Measurements from ENCODE around the gene APOC3. TPM values are rescaled to one million over a fixed set of nuclear protein-coding genes. Genes with fewer than 3 reads are reported as not detected.
A peak's percentile ranks its signal among the peaks of the same experiment; 100 is the strongest.

The APOC3 gene
- total and polyA plus RNA-seq, 10 of the 15 experiments (the other 5 are each of a cell fraction or from before 2014, with no cell fraction given): 1.9 TPM; not detected in 9

DNA sequence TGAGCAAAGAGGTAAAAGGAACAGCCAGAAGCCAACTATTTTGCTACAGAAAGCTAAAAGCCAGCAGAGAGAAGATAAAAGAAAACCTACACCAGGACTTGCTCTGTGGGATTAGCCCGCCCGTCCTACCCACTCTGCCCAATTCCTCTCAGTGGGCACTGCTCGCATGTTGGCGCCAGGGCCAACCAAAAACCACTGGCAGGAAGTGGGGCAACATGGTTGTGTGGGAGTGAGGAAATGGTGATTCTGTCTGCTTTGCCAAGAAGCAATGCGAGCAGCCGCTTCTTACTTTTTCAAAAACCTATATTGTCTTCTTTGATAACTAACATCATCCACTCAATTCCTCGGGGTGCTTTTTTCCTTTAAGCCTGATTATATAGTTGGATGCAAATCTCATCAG lies 21.9 kb downstream of the APOC3 start:
- 77% methylated on average over 7 of the region's 7 CpGs for WGBS (ENCODE audit: insufficient coverage, insufficient replicate concordance, low lambda C conversion rate, missing lambda C conversion rate)
- H3K4me3 ChIP-seq: no peak overlapping the region
- H3K4me1 ChIP-seq (ENCODE audit: control insufficient read depth, insufficient read depth, low read length): peaks cover 30% of the 10 kb centered on the region
- H3K79me2 ChIP-seq (ENCODE audit: control insufficient read depth, insufficient read depth, low read length): no peaks in the 10 kb centered on the region
- SMC1A ChIA-PET (ENCODE audit: uncharacterized antibody, unreplicated experiment): interaction anchor here (1.1 to 4.6 kb wide), 5 partner anchors 15 to 251 kb away, joined by 3 to 42 read pairs (median 3); partner anchors contain the start of gene APOA1
- no peak overlapping the region for H2AFZ ChIP-seq (ENCODE audit: control insufficient read depth, low read depth, low read length)
- peak overlapping the region; percentile 15; the same call in 1 of the 2 replicates for H3K4me2 ChIP-seq (ENCODE audit: control insufficient read depth, insufficient read depth)
- peak overlapping the region; percentile 30; the same call in 1 of the 2 replicates for H3K27ac ChIP-seq (ENCODE audit: control insufficient read depth, insufficient read depth)
- RAD21 ChIA-PET (ENCODE audit: unreplicated experiment): interaction anchor here (1.1 to 5.0 kb wide), 5 partner anchors 13 to 211 kb away, joined by 3 to 32 read pairs (median 5); partner anchors contain the start of gene APOA5
- FAIRE-seq (no peak), DNase-seq (ENCODE audit: low read depth, low spot score) (no peak), ATAC-seq (no peak)
- H3K9me3 ChIP-seq (replicated peaks; ENCODE audit: control insufficient read depth, insufficient read depth, low read length): no peaks in the 10 kb centered on the region
- H3K36me3 ChIP-seq (ENCODE audit: control insufficient read depth in 2 of 2, insufficient read depth in 2 of 2, low read length in 1 of 2): peaks cover 6 to 9% of the 10 kb centered on the region in 2 experiments; a peak in 3 of 4 replicates
- CTCF ChIA-PET: interaction anchor here (1.2 to 4.2 kb wide), 6 partner anchors 12 to 329 kb away, joined by 3 to 24 read pairs (median 12); partner anchors contain the start of gene APOA5
- no peaks in the 10 kb centered on the region for H3K27me3 ChIP-seq (replicated peaks in 1 of 2; ENCODE audit: control insufficient read depth in 2 of 2, insufficient read depth in 2 of 2, low read length in 1 of 2)
- no TSS peak for BruUV-seq (replicated peaks)
- intact Hi-C loops (cut with micrococcal nuclease; ENCODE audit: unreplicated experiment): no loop called here
- in situ Hi-C loops (cut with MboI): no loop called here
- POLR2A ChIA-PET: interaction anchor here (0.7 to 1.8 kb wide), 3 partner anchors 16 to 173 kb away, joined by 3 to 6 read pairs (median 4); partner anchors contain the start of gene ZPR1
- H4K20me1 ChIP-seq (ENCODE audit: control insufficient read depth, insufficient read depth): no peaks in the 10 kb centered on the region
- TF ChIP-seq ZNF384 (IDR thresholded peaks at IDR 0.05; ENCODE audit: borderline replicate concordance, low read depth, low read length) (no peak), POLR2AphosphoS2 (IDR thresholded peaks at IDR 0.05; ENCODE audit: low read depth, low read length) (no peak), RUNX3 (IDR thresholded peaks at IDR 0.05; ENCODE audit: low read length) (peak; percentile 60)
- TF ChIP-seq, protein P1, sequence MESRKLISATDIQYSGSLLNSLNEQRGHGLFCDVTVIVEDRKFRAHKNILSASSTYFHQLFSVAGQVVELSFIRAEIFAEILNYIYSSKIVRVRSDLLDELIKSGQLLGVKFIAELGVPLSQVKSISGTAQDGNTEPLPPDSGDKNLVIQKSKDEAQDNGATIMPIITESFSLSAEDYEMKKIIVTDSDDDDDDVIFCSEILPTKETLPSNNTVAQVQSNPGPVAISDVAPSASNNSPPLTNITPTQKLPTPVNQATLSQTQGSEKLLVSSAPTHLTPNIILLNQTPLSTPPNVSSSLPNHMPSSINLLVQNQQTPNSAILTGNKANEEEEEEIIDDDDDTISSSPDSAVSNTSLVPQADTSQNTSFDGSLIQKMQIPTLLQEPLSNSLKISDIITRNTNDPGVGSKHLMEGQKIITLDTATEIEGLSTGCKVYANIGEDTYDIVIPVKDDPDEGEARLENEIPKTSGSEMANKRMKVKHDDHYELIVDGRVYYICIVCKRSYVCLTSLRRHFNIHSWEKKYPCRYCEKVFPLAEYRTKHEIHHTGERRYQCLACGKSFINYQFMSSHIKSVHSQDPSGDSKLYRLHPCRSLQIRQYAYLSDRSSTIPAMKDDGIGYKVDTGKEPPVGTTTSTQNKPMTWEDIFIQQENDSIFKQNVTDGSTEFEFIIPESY (IDR thresholded peaks at IDR 0.05): no peak
- no peak overlapping the region for H3K9ac ChIP-seq (ENCODE audit: control insufficient read depth, insufficient read depth, low read length)
